Immature natural killer cell (primary cell): Measurements from ENCODE around the gene TOR4A. TPM values are rescaled to one million over a fixed set of nuclear protein-coding genes. Genes with fewer than 3 reads are reported as not detected.

Source experiments
- DNase-seq, 3 donors: peaks; one replicate each; pipeline ENCODE4 v3.0.0; 2022; ENCODE audit warnings: mixed read lengths in 1 of 3
- H3K27ac Mint-ChIP-seq, 6 donors: one replicate each; pipeline ENCODE4 v1.8.0; 2020; ENCODE audit warnings: mixed read lengths in 6 of 6, mild to moderate bottlenecking in 5 of 6, inconsistent platforms in 4 of 6, moderate library complexity in 3 of 6
- H3K27me3 Mint-ChIP-seq, 3 donors: one replicate each; pipeline ENCODE4 v1.8.0; 2020 to 2021; ENCODE audit warnings: low read depth in 3 of 3, mild to moderate bottlenecking in 3 of 3, mixed read lengths in 3 of 3, moderate library complexity in 3 of 3, inconsistent platforms in 1 of 3
- H3K36me3 Mint-ChIP-seq, 3 donors: one replicate each; pipeline ENCODE4 v1.8.0; 2020; ENCODE audit warnings: mixed read lengths in 3 of 3, inconsistent platforms in 2 of 3, mild to moderate bottlenecking in 2 of 3
- H3K4me1 Mint-ChIP-seq, 2 donors: one replicate each; pipeline ENCODE4 v1.8.0; 2020; ENCODE audit warnings: inconsistent platforms in 2 of 2, mild to moderate bottlenecking in 2 of 2, mixed read lengths in 2 of 2, moderate library complexity in 1 of 2
- H3K4me3 Mint-ChIP-seq, 5 donors: one replicate each; pipeline ENCODE4 v1.8.0; 2020; ENCODE audit warnings: mild to moderate bottlenecking in 5 of 5, mixed read lengths in 5 of 5, inconsistent platforms in 3 of 5, moderate library complexity in 3 of 5
- H3K9me3 Mint-ChIP-seq, 6 donors: one replicate each; pipeline ENCODE4 v1.8.0; 2020; ENCODE audit warnings: mild to moderate bottlenecking in 6 of 6, mixed read lengths in 6 of 6, inconsistent platforms in 4 of 6, moderate library complexity in 3 of 6
- polyA plus RNA-seq, 3 donors: library from polyadenylated mRNA; unstranded; fragments of 300-500 nt; fragmentation: Illumina TruSeq; gene quantifications; one replicate each; pipeline ENCODE4 v1.2.3, GENCODE V29; 2021

TOR4A gene
- polyA plus RNA-seq, 3 donors from 2014 or later: 4.9 to 13.9 (median 7.2) TPM

GRCh38 chr9:137317718-137318511 is 40.4 kb downstream of the TOR4A start:
- Mint-ChIP-seq H3K4me3 (no peak overlapping the region), H3K27ac (no peak overlapping the region), H3K4me1 (peaks cover 4 to 6% of the 10 kb centered on the region in 2 donors), H3K36me3 (no peaks in the 10 kb centered on the region), H3K27me3 (peaks cover 0 to 3% (median 0%) of the 10 kb centered on the region in 3 donors), H3K9me3 (no peaks in the 10 kb centered on the region)
- no peak for DNase-seq

- Mint-ChIP-seq H3K4me1 (peaks cover 4 to 6% of the 10 kb centered on the region in 2 donors), H3K4me3 (no peak overlapping the region), H3K36me3 (no peaks in the 10 kb centered on the region), H3K9me3 (no peaks in the 10 kb centered on the region), H3K27ac (no peak overlapping the region), H3K27me3 (peaks cover 0 to 3% (median 0%) of the 10 kb centered on the region in 3 donors)
- DNase-seq: no peak
Measured at GRCh38 chr9:137318602-137319001, 41.1 kb downstream of the TOR4A start.

DNA sequence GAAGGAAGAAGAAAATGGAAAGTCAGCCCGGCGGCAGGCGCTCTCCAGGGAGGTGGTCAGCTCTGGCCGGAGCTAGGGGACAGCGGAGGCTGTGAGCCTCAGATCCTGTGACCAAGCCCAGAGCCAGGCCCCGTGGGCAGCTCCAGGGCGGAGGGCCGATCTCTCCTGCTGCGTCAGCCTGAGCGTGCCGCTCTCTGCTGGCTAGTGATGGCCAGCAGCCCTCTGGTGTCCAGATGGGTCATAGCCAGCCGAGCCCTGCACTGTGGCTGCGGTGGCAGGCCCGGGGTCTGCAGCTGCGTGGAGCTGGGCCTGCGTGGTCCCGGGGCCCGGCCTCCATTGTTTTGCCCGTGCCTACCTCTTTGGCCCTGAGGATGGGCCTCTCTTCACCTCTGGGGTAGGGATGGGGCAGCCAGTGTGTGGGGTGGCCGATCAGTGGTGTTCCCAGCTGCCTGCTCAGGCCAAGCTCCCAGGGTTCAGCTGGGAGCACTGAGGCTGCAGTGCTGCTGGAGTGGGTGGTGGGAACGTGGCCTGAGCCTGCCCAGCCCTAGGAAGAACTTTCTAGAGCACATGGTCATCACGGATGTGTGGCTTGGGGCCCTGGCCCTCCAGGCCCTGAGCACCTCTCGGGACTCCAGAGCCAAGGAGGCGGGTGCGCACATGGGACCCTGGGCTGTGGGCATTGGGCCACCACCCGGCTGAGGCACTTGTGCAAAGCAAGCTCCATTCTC is 41.6 kb downstream of the TOR4A start:
- H3K9me3 Mint-ChIP-seq: no peaks in the 10 kb centered on the region
- no peak overlapping the region for H3K4me3 Mint-ChIP-seq
- H3K27ac Mint-ChIP-seq: no peak overlapping the region
- H3K36me3 Mint-ChIP-seq: no peaks in the 10 kb centered on the region
- no peak for DNase-seq
- H3K27me3 Mint-ChIP-seq: peaks cover 0 to 3% (median 0%) of the 10 kb centered on the region in 3 donors
- H3K4me1 Mint-ChIP-seq: peaks cover 4 to 6% of the 10 kb centered on the region in 2 donors

- Mint-ChIP-seq H3K36me3 (peaks cover 0 to 2% (median under 1%) of the 10 kb centered on the region in 3 donors), H3K9me3 (no peaks in the 10 kb centered on the region), H3K27ac (peak overlapping the region in 4 of 6 donors; percentile 55 to 88 (median 72)), H3K4me3 (peak overlapping the region in 2 of 5 donors; percentile 63 to 65), H3K27me3 (peaks cover 0 to 3% (median 0%) of the 10 kb centered on the region in 3 donors), H3K4me1 (peaks cover 4 to 6% of the 10 kb centered on the region in 2 donors)
- DNase-seq: no peak
Measured at GRCh38 chr9:137319739-137320551, 42.4 kb downstream of the TOR4A start.

GRCh38 chr9:137320555-137321384 is 43.2 kb downstream of the TOR4A start:
- Mint-ChIP-seq H3K36me3 (peaks cover 0 to 4% (median 3%) of the 10 kb centered on the region in 3 donors), H3K4me1 (peaks cover 4 to 6% of the 10 kb centered on the region in 2 donors), H3K9me3 (no peaks in the 10 kb centered on the region), H3K4me3 (peak overlapping the region; percentile 45 to 80 (median 63)), H3K27ac (peak overlapping the region; percentile 55 to 88 (median 76)), H3K27me3 (peaks cover 0 to 3% (median 0%) of the 10 kb centered on the region in 3 donors)
- DNase-seq: peak; percentile 40 to 47 (median 46)

GRCh38 chr9:137321726-137322361 is 44.3 kb downstream of the TOR4A start:
- Mint-ChIP-seq H3K27ac (peak overlapping the region in 1 of 6 donors; percentile 53), H3K27me3 (peaks cover under 1 to 3% (median 2%) of the 10 kb centered on the region in 3 donors), H3K36me3 (peaks cover 0 to 8% (median 3%) of the 10 kb centered on the region in 3 donors), H3K4me3 (no peak overlapping the region), H3K9me3 (peaks cover 0 to under 1% (median 0%) of the 10 kb centered on the region in 6 donors), H3K4me1 (peaks cover 11 to 12% of the 10 kb centered on the region in 2 donors)
- no peak for DNase-seq

DNA sequence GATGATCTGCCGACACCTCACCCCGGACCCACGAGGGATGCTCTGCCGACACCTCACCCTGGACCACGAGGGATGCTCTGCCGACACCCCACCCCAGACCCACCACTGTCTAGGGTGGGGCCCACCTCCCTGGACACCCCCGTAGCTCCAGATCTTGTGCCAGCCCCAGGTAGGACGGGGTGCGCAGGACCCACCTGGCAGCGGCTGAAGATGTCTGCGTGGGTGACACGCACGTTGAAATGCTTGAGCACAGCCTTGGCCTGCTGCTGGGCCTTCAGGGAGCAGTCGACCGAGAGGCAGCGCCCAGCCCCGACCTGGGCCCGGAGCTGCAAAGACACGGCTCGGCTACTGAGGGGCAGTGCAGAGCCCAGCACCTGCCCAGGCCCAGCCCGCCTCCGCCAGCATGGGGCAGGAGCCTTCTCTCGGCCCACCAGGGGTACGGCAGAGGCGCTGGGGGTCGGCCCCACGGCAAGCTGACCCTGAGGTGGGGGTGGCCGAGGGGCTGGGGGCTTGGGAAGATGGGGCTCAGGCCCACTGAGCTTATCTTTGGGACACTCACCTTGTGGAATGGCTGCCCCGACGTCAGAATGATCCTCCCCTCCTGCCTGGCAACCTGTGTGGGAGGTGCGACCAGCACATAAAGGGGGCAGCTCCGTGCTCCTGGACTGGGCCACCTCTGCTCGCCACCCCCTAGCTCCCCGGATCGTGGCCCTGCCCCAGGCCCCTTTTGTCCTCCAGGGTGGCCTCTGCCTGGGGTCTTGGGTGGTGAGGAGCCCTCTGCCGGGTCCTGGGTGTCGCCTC is 46.2 kb downstream of the TOR4A start:
- H3K4me1 Mint-ChIP-seq: peaks cover 13% of the 10 kb centered on the region in 2 donors
- H3K4me3 Mint-ChIP-seq: no peak overlapping the region
- DNase-seq: no peak
- no peak overlapping the region for H3K27ac Mint-ChIP-seq
- H3K9me3 Mint-ChIP-seq: peaks cover 0 to 6% (median 0%) of the 10 kb centered on the region in 6 donors
- H3K27me3 Mint-ChIP-seq: peaks cover 1 to 9% (median 4%) of the 10 kb centered on the region in 3 donors
- peaks cover 0 to 8% (median 3%) of the 10 kb centered on the region in 3 donors for H3K36me3 Mint-ChIP-seq

GRCh38 chr9:137325124-137325523 is 47.6 kb downstream of the TOR4A start:
- peaks cover 1 to 9% (median 4%) of the 10 kb centered on the region in 3 donors for H3K27me3 Mint-ChIP-seq
- DNase-seq: no peak
- H3K36me3 Mint-ChIP-seq: peaks cover 0 to 8% (median 3%) of the 10 kb centered on the region in 3 donors
- H3K4me3 Mint-ChIP-seq: no peak overlapping the region
- H3K9me3 Mint-ChIP-seq: peaks cover 0 to 6% (median 0%) of the 10 kb centered on the region in 6 donors
- H3K4me1 Mint-ChIP-seq: peaks cover 13 to 14% of the 10 kb centered on the region in 2 donors
- H3K27ac Mint-ChIP-seq: no peak overlapping the region

DNA sequence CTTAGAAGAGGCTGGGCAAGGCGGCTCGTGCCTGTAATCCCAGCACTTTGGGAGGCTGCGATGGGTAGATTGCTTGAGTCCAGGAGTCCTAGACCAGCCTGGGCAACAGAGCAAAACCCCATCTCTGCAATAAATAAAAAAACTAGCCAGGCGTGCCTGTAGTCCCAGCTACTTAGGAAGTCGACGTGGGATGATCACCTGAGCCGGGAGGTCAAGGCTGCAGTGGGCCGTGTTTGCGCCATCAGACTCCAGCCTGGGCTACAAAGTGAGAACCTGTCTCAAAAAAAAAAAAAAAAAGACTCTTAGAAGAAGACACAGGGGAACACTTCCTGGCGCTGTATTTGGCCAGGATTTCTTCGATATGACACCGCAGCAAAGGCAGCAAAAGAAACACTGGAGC is 48.3 kb downstream of the TOR4A start:
- Mint-ChIP-seq H3K27ac (no peak overlapping the region), H3K4me1 (peaks cover 9 to 11% of the 10 kb centered on the region in 2 donors), H3K9me3 (peaks cover 0 to 6% (median 0%) of the 10 kb centered on the region in 6 donors), H3K4me3 (no peak overlapping the region), H3K36me3 (peaks cover 0 to 8% (median 3%) of the 10 kb centered on the region in 3 donors), H3K27me3 (peaks cover 1 to 9% (median 4%) of the 10 kb centered on the region in 3 donors)
- no peak for DNase-seq

DNA sequence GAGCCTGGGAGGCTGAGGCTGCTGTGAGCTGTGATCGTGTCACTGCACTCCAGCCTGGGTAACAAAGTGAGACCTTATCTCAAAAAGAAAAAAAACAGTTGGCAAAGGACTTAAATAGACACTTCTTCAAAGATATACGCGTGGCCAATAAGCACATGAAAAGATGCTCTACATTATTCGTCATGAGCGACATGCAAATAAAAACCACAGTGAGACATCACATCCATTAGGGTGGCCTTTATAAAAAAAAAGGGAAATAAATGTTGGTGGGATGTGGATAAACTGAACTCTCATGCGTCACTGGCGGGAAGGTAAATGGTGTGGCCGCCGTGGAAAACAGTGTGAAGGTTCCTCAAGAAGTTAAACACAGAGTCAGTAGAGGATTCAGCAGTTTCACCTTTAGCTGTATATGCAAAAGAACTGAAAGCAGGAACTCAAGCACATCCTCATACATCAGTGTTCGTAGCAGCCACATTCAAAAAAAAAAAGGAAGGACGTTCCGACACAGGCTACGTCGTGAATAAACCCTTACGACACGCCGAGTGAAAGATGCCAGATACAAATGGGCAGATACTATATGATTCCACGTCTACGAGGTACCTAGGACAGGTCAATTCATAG is 49.0 kb downstream of the TOR4A start:
- H3K4me1 Mint-ChIP-seq: peaks cover 9 to 11% of the 10 kb centered on the region in 2 donors
- peak overlapping the region in 4 of 6 donors; percentile 9 to 72 (median 39) for H3K27ac Mint-ChIP-seq
- peaks cover 1 to 9% (median 4%) of the 10 kb centered on the region in 3 donors for H3K27me3 Mint-ChIP-seq
- peaks cover 0 to 8% (median 3%) of the 10 kb centered on the region in 3 donors for H3K36me3 Mint-ChIP-seq
- peaks cover 0 to 6% (median 0%) of the 10 kb centered on the region in 6 donors for H3K9me3 Mint-ChIP-seq
- peak in 1 of 3 donors; percentile 14 for DNase-seq
- H3K4me3 Mint-ChIP-seq: peak overlapping the region; percentile 7 to 71 (median 55)
